Measurements from ENCODE around the gene BLTP1. TPM values are rescaled to one million over a fixed set of nuclear protein-coding genes. Genes with fewer than 3 reads are reported as not detected.

BLTP1 gene
- total RNA-seq, 1 donor from 2014 or later = 69.3 TPM

DNA sequence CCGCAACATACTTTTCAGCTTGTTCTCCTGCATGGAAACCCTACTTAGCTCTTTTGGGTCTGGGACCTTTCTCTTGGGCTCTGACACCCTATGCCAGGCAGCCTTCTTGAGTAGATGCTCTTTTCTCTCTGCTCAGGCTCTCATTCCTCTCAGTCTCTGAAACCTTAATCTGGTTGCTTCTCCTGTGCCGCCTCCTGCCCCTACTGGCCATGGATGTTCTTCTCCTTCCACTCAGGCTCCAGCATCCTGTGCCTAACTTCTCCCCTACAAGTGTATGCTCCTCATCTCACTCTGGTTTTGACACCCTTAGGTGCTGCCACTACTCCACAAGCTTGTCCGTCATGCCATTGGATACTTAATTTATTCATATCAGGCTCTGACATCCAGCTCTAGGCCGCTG is 15.2 kb downstream of the BLTP1 start:
- no peak for DNase-seq (ENCODE audit: low read depth in 2 of 2)

DNA sequence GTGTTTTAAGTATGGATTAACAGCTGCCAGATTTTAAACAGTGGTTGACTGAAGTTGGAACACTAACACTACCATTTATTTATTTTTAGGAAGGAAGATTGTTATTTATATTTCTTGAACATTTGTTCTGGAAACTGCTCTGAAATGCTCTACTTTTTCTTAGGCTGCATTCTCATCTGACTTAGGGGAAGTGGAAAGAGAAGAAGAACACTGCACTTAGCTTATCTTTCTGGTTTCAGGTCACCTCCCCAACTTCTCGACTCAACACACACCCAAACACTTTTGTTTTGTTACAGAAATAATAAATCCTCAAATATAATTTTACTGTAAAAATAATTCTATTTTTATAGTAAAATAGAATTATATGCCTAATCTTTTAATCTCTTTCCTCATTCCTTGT is 18.6 kb downstream of the BLTP1 start:
- no peak for DNase-seq (ENCODE audit: low read depth in 2 of 2)

DNA sequence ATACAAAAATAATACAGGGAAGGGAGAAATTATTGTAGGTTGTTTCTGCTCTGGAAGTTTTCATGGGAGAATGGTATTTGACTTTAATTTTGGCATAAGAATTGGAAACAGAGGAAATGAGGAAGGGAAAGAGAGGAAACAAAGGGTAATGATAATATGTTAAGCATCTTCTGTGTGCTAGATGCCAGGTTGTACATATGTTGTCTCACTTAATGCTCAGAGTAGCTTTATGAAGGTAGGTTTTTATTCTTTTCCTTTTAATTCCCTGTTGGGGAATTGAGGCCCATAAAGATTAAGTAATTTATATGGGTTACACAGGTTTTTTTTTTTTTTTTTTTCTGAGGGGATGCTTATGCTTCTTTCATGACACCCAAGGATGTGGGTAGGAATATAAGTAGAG is 19.2 kb downstream of the BLTP1 start:
- no peak for DNase-seq (ENCODE audit: low read depth in 2 of 2)

DNA sequence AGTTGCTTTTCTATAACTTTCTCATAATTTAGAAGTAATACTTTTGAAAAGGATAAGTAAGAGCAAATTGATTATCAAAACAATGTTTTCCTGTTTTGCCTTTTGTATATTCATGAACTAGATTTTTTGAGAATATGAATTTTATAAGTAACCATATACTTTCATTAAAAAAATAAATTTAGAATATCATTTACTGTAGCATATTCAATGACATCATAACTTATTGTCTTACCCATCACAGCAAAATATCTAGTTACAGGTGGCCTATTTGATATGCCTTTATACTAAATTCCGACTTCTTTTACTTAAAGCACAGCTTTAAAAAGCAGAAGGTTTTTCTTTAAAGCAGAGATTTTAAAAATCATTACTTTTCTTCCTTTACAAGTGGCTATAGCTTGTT is 20.1 kb downstream of the BLTP1 start:
- no peak for DNase-seq (ENCODE audit: low read depth in 2 of 2)

DNA sequence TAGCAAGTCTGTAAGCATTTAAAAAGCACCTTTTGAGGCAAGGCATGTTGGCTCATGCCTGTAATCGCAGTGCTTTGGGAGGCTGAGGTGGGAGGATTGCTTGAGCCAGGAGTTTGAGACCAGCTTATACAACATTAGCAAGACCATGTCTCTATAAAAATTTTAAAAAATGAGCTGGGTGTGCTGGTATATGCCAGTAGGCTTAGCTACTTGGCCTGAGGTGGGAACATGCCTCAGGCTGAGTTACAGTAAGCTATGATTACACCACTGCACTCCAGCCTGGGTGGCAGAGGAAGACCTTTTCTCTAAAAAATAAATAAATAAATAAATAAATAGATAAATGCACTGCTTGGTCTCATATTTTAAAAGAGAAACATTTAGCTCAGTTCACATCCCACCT is 26.8 kb downstream of the BLTP1 start:
- no peak for DNase-seq (ENCODE audit: low read depth in 2 of 2)

DNA sequence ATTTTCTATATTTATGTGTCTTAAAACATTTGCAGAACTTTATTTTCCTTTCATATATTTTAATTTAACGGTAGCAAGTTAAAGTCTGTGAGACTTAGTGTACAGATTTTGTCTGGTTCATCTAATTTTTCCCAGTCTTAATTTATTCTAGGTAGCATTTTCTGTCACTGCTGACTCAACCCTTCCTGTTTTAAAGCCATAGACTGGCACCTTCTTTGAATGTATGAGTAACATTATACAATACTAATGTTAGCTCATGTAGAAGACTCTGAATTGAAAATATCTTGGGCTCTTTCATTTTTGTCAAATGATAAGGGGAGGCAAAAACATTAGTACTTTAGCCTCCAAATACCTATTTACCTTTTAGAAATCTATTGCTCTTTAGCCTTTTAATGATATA is 43.6 kb downstream of the BLTP1 start:
- peak in 1 of 2 donors; percentile 2 for DNase-seq (ENCODE audit: low read depth in 2 of 2)

Other genes starting within 250 kb of the BLTP1 start
- gene TRPC3, start 200.3 kb upstream of the BLTP1 start, total RNA-seq = under 0.01 TPM in 1 of 2 replicates, not detected in the other
- not detected in 2 replicates for gene ADAD1, start 226.7 kb downstream of the BLTP1 start, total RNA-seq

All from dermis microvascular lymphatic vessel endothelial cell (primary cell).